ENCODE results near the gene LNX2.
A peak's percentile ranks its signal among the peaks of the same experiment; 100 is the strongest.

Gene LNX2

GRCh38 chr13:27549406-27549981, 70.8 kb downstream of the LNX2 start:
- DNase-seq, result no peak

DNA sequence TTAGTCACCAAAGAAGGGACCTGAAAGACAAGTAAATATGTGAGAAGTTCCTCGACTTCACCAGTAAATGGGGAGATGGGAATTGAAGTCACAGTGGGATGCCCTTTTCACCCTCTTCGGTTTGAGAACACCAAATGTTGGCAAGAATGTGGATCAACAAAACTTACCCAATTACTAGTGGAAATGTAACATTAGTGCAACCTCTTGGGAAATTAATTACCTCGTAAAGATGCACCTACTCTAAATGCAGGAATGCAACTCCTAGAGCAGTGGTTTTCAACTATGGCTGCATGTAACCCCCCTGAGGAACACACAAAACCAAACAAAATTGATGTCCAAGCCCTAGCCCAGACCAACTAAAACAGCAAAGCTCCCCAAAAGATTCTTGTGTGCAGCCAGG, 78.1 kb downstream of the LNX2 start:
- DNase-seq, result no peak

DNA sequence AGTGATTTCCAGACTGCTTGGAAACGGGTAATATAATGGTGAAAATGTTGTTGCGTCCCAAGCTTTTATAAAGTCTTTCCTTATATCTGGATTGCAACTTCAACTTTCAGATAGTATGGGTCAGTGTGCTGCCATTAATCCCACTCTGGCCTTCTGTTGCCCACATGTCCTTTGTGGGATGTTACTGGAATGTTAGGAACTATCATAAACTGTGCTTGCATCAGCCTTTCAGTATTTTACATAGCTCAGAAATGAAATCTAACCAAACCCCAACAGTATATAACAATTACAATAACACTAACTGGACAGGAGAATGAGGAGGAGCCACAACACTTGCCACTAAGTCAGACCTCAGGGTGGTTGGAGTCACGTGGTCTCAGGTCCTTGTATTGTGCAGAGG, 78.9 kb downstream of the LNX2 start:
- DNase-seq, result no peak

DNA sequence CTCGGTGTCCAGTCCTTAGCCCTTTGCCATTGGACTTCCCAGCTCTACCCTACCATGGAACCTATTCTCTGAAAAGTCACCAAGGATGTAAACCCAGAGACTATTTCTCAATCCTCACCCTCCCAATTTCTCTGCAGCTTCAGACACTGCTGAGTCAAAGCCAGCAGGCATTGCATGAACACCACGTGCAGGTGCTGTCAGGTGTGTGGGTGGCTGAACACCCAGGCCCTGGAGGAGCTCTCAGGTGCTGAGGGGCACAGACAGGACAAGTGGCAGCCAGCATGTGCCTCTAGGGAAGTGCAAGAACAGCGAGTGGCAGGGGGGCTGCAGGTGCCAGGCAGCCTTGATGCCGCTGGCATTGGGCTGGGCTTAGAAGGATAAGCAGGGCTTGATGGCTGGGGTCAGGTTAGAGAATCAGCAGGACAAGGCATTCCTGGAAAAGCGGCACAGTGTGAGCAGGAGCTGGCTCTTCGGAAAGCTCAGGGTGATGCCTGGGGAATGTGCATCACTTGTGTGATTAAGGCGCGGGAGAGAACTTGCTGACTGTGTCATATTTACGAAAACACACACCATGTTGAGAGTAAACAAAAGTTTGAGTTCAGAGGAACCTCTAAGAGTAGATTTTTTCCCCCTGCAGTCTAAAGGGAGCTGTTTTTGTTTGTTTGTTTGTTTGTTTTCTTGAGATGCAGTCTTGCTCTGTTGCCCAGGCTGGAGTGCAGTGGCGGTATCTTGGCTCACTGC, 83.8 kb downstream of the LNX2 start:
- DNase-seq, result no peak

DNA sequence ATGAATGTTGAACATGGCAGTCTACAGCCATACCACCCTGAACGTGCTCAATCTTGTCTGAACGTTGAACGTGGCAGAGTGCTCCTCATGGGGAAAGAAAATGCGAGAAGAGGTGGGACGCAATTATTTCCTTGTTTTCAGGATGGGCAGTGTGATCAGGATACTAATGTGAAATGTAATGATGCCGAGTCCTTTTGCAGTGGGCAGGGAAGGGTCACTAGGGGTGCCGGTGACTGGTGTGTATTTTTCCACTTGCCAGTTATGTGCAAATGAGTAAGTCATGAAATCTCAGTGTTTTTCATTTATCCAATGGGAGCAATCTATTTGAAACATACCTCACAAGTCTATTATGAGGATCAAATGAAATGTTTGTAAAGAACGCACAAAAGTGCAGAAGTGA, 84.8 kb downstream of the LNX2 start:
- DNase-seq, result no peak

DNA sequence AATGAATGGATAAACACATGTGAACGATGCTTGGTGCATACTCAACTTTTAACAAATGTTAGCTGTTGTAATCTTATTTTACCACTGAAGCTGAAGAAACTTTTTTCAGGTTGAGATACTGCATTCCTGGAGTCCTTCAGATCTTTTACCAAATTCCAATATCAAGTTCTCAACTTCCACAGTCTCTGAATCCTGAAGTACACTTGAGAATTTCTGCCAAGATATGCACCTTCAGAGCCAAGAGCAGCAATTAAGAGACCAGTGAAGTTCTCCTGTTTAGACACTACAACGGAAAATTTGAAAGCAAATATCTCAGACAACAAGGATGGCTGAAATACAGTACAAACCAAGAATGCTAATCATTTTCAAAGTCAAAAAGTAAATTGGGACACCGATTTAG, 85.3 kb downstream of the LNX2 start:
- DNase-seq, result peak; percentile 55

GRCh38 chr13:27534108-27534980, 86.0 kb downstream of the LNX2 start:
- DNase-seq, result no peak

DNA sequence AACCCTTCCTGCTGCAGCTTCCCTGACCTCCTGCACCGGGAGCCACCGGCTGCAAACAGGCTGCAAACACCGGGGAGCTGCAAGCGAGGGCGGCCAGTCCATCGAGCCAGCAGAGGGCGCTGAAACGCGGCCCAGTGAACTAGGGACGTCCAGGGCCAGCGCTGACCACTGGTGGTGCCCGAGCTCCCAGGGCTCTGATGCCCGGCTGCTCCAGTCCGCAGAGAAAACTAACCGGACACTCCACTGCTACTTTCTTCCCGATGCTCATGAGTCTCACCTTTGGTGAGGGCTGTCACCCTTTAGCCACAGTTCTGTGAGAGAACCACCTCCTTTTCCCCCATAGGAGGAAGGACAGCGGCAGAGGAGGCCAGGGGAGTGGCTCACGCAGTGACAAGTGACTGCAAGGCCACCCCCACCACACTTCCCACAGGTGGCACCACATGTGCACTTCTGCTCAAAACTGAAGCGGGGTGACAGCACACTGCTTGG, 87.1 kb downstream of the LNX2 start:
- no peak for DNase-seq

DNA sequence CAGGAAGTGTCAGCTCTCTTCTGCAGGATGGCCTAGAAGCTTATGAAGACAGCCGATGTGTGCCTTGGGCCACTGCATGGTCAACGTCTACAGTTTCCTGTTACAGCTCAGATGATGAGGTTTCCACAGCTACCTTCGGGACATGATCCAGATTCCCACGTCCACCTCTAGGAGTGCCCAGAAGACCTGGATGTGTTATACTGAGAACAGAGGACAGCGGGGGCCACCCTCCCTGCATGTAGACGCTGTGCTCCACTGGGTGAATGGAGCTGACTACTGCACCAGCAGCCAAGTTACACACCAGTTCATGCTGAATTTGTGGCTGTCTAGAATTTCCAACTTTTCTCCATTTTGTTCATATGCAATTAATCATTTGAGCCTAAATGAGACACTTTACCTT, 91.4 kb downstream of the LNX2 start:
- DNase-seq, result no peak

GRCh38 chr13:27526516-27526915, 93.8 kb downstream of the LNX2 start:
- DNase-seq, result no peak

DNA sequence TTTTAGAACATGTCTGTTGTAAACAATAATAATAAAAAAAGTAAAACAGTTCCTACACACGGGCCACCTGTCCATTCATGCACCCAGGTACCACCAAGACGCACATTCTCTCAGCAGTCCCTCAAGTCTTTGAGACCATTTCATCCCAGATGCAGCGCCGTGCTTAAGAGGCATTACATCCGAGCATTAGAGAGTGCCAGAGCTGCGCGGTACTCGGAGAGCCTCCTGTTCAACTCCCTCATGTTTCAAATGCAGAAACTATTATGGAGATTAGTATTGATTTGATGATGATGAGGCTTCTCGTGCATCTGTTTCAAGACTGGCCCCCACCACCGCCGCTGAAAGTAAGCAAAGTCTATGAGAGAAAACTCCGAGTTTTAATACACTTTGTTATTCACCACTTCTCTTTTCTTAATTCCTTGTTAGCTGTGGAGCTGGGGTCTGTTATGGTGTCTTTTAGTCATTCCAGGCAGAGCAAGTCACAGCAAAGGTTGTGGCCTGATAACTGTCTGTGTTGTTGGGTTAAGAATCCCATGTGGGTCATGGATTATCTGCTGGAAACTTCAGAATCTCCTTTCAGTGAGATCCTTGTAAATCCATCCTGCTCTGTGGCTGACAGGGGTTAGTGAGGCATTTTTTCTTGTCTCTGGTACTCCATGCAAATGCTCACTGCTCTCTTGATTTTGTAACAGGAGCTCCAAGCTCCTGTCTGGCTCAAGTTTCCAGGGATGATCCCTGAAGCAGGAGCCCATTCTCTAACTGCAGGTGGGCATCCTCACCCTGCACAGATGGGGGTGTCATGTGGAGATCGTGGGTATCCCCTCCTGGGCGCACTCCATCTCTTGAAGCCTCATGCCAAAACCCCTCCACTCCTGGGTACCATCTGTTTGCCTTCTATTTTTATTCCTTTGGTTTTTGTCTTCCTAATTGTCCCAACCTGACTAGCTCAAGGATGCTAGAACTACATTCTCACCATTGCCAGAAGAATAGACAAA, 95.1 kb downstream of the LNX2 start:
- no peak for DNase-seq

DNA sequence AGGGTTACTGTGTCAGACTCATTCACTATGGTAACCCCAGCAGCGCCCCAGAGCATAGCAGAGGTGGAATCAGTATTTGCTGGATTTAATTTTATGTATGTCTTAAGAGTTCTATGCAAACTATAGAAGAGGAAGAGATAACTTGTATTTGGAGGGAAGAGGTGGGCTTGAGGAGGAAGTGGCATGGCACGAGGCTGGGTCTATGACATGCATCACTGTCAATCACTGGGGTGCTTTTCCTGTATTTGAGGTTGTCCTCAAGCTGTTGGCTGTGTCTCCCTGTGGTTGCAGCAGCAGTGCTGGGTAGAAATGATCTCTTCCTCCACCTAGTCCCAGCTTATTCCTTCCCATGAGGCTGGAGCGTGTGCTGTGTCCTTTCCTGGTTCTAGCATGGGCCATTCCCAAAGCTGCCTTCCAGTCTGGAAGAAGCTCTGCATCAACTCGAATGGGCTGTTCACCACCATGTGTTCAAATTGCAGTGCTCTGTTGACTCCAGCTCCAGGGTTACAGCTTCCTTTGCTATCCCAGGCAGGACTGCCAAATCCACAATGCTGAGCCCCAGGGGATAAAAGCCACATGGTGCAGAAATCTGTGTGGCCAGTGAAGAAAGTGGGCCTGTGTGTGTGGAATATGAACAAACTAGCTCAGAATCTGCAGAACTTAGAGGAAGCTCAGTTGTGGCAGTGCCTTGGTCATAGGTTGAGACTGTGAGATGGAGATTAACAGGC, 96.8 kb downstream of the LNX2 start:
- DNase-seq, result no peak

- no peak for DNase-seq
Observed at GRCh38 chr13:27522847-27523246, 97.5 kb downstream of the LNX2 start.

GRCh38 chr13:27516103-27516502, 104.2 kb downstream of the LNX2 start:
- DNase-seq, result no peak

DNA sequence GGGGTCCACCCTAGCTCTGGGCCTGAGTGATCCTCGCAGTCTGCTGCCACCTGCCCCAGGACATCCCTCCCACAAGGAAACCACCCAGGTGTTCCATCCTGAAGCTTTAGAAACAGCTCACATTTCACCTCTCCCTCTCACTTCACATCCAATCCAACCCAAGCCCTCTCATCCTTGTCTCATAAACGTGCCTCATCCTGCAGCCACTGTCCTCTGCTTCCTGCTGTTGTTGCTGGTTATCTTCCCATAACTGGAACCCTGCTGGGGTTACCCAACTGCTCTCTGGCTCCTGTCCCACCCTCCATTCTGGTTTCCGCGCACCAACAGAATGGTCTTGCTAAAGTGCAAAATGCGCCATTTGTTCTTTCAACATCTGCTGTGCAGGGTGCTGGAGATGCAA, 110.2 kb downstream of the LNX2 start:
- DNase-seq, result no peak

- no peak for DNase-seq
Observed at GRCh38 chr13:27508802-27509201, 111.5 kb downstream of the LNX2 start.

- no peak for DNase-seq
Observed at GRCh38 chr13:27505792-27506191, 114.5 kb downstream of the LNX2 start.

DNA sequence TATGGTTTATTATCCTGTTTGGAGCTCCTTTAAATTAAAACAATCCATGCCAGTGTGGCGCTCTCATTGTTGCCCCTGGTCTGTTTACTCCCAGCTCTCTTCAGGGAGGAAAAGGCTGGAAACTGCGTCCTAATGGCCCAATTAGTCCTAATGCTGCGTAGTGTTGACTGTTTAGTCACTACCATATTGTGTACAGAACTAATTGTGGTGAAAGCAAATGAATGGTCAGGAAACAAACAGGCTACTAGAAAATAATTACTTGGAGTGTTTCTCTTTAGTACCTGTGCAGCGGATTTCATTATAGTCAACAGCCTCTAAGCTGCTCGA, 115.5 kb downstream of the LNX2 start:
- DNase-seq, result no peak

- DNase-seq, result no peak
Observed at GRCh38 chr13:27504128-27504867, 116.0 kb downstream of the LNX2 start.

- DNase-seq, result no peak
Observed at GRCh38 chr13:27500806-27501534, 119.4 kb downstream of the LNX2 start.

Measured in DMS79 (cell line).